Measurements from ENCODE around the gene DUSP28.
A peak's percentile ranks its signal among the peaks of the same experiment; 100 is the strongest.

The DUSP28 gene

GRCh38 chr2:240583774-240584173, 23.6 kb downstream of the DUSP28 start:
- no peak overlapping the region for H2AFZ ChIP-seq (ENCODE audit: low read length)
- no peaks in the 10 kb centered on the region for H3K9me3 ChIP-seq (ENCODE audit: low read length)
- H3K9me2 ChIP-seq (ENCODE audit: low read depth, low read length), result no peaks in the 10 kb centered on the region
- H3K4me3 ChIP-seq (ENCODE audit: low read depth, low read length, poor library complexity, severe bottlenecking), result no peak overlapping the region
- no peak overlapping the region for H3K9ac ChIP-seq (ENCODE audit: low read length)
- no peak overlapping the region for H3K4me2 ChIP-seq (ENCODE audit: low read length)
- peaks cover 3% of the 10 kb centered on the region; the same call in 1 of the 2 replicates for H3K36me3 ChIP-seq (ENCODE audit: insufficient read depth, low read length)
- H3F3A ChIP-seq (ENCODE audit: insufficient read depth, low read length), result no peaks in the 10 kb centered on the region
- H3K27ac ChIP-seq (ENCODE audit: low read depth, low read length, poor library complexity, severe bottlenecking), result peak overlapping the region; percentile 98
- peaks cover 67% of the 10 kb centered on the region for H3K4me1 ChIP-seq (ENCODE audit: insufficient read depth, low read length, severe bottlenecking)
- no peaks in the 10 kb centered on the region for H3K27me3 ChIP-seq (ENCODE audit: insufficient read depth, low read length)
- no peaks in the 10 kb centered on the region for H4K20me1 ChIP-seq (ENCODE audit: insufficient read depth, low read length)
- TF ChIP-seq CTCF (IDR thresholded peaks at IDR 0.05; ENCODE audit: low read length), result no peak
- no peak for TF ChIP-seq EZH2 (IDR thresholded peaks at IDR 0.05; ENCODE audit: borderline replicate concordance, low read length)
- H3K79me2 ChIP-seq (ENCODE audit: insufficient read depth, low read length), result peaks cover 6% of the 10 kb centered on the region; the same call in 1 of the 2 replicates

DNA sequence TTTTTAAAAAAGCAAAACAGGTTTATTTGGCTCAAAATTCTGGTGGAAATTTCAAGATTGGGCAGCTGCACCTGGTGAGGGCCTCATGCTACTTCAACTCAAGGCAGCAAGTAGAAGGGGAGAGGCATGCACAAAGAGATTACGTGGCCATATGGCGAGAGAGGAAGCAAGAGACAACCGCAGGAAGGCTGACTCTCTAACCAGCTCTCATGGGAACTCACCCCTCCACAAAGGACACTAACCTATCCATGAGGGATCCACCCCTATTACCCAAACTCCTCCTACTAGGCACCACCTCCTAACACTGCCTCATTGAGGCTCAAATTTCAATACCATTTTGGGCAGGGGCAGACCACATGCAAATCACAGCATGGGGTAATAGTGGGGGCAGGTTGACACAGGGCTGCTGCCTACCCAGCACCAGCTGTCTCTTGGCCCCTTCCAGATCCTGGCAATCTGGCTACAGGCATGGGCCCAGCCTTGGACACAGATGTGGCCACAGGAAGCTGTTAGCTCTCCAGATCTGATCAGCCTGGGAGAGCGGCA, 24.4 kb downstream of the DUSP28 start:
- Histone ChIP-seq H3K36me3 (ENCODE audit: insufficient read depth, low read length) (no peaks in the 10 kb centered on the region), H3F3A (ENCODE audit: insufficient read depth, low read length) (no peaks in the 10 kb centered on the region), H3K79me2 (ENCODE audit: insufficient read depth, low read length) (peaks cover 6% of the 10 kb centered on the region; the same call in 1 of the 2 replicates), H3K4me1 (ENCODE audit: insufficient read depth, low read length, severe bottlenecking) (peaks cover 59% of the 10 kb centered on the region), H3K4me3 (ENCODE audit: low read depth, low read length, poor library complexity, severe bottlenecking) (peak overlapping the region; percentile 71), H3K27me3 (ENCODE audit: insufficient read depth, low read length) (no peaks in the 10 kb centered on the region), H3K9ac (ENCODE audit: low read length) (peak overlapping the region; percentile 80), H3K9me3 (ENCODE audit: low read length) (no peaks in the 10 kb centered on the region), H4K20me1 (ENCODE audit: insufficient read depth, low read length) (no peaks in the 10 kb centered on the region), H2AFZ (ENCODE audit: low read length) (no peak overlapping the region), H3K9me2 (ENCODE audit: low read depth, low read length) (no peaks in the 10 kb centered on the region), H3K4me2 (ENCODE audit: low read length) (peak overlapping the region; percentile 83), H3K27ac (ENCODE audit: low read depth, low read length, poor library complexity, severe bottlenecking) (peak overlapping the region; percentile 98)
- TF ChIP-seq EZH2 (IDR thresholded peaks at IDR 0.05; ENCODE audit: borderline replicate concordance, low read length) (no peak), CTCF (IDR thresholded peaks at IDR 0.05; ENCODE audit: low read length) (no peak)

DNA sequence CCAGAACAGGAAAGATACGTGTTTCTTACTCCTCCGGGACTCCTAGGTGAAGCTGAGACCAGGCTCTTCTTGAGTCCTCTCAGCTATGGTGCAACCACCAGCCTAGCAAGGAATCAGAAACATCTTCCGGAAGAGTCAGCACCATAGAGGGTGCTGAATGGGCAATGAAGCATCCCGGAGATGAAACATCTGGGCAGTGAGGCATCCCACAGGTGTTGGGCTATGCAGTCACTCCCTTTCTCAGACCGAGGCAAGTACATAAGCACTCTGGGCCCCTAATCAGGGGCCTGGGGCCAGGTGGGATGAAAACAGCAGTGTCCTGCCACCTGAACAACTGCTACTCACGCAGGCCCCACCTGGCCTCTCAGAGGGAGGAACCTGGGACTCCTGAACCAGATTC, 24.9 kb downstream of the DUSP28 start:
- no peaks in the 10 kb centered on the region for H3K36me3 ChIP-seq (ENCODE audit: insufficient read depth, low read length)
- peak overlapping the region; percentile 98 for H3K27ac ChIP-seq (ENCODE audit: low read depth, low read length, poor library complexity, severe bottlenecking)
- no peaks in the 10 kb centered on the region for H3K27me3 ChIP-seq (ENCODE audit: insufficient read depth, low read length)
- H3K4me2 ChIP-seq (ENCODE audit: low read length), result peak overlapping the region; percentile 83
- peak overlapping the region; percentile 71 for H3K4me3 ChIP-seq (ENCODE audit: low read depth, low read length, poor library complexity, severe bottlenecking)
- no peaks in the 10 kb centered on the region for H4K20me1 ChIP-seq (ENCODE audit: insufficient read depth, low read length)
- H3K9me3 ChIP-seq (ENCODE audit: low read length), result no peaks in the 10 kb centered on the region
- peak overlapping the region; percentile 80 for H3K9ac ChIP-seq (ENCODE audit: low read length)
- H3K4me1 ChIP-seq (ENCODE audit: insufficient read depth, low read length, severe bottlenecking), result peaks cover 54% of the 10 kb centered on the region
- TF ChIP-seq CTCF (IDR thresholded peaks at IDR 0.05; ENCODE audit: low read length), result no peak
- no peak for TF ChIP-seq EZH2 (IDR thresholded peaks at IDR 0.05; ENCODE audit: borderline replicate concordance, low read length)
- H3K79me2 ChIP-seq (ENCODE audit: insufficient read depth, low read length), result peaks cover 6% of the 10 kb centered on the region; the same call in 1 of the 2 replicates
- no peak overlapping the region for H2AFZ ChIP-seq (ENCODE audit: low read length)
- H3F3A ChIP-seq (ENCODE audit: insufficient read depth, low read length), result no peaks in the 10 kb centered on the region
- no peaks in the 10 kb centered on the region for H3K9me2 ChIP-seq (ENCODE audit: low read depth, low read length)

Data from OCI-LY1 (cell line).